Smooth muscle cell (in vitro differentiated cells): Measurements from ENCODE around the gene SLC15A4. TPM values are rescaled to one million over a fixed set of nuclear protein-coding genes. Genes with fewer than 3 reads are reported as not detected.
"Not testable (repeated sequence)": the region's sequence is repeated elsewhere in the genome, so short reads cannot be mapped to it uniquely, and the experiment has no call there.

Experiments
- DNase-seq: peaks from one replicate; lab custom pipeline; 2025; ENCODE audit not compliant: unreplicated experiment; lab: John Stamatoyannopoulos, UW
- H2AFZ ChIP-seq: fragments of 200-600 bp; sonication (generic); 2 replicates; pipeline ENCODE4 v1.6.0; 2016; ENCODE audit warnings: antibody characterized with exemption, low read depth, mild to moderate bottlenecking
- H3F3A ChIP-seq: fragments of 200-600 bp; sonication (generic); 2 replicates; pipeline ENCODE4 v1.6.0; 2017; ENCODE audit warnings: antibody characterized with exemption, low read depth
- H3K27ac ChIP-seq: fragments of 200-600 bp; sonication (generic); 2 replicates; pipeline ENCODE4 v1.5.1; 2016; ENCODE audit warnings: low read depth, mild to moderate bottlenecking
- H3K27me3 ChIP-seq: fragments of 200-600 bp; sonication (generic); 2 replicates; pipeline ENCODE4 v1.6.1; 2016; ENCODE audit warnings: low read depth, mild to moderate bottlenecking
- H3K36me3 ChIP-seq: fragments of 200-600 bp; sonication (generic); 2 replicates; pipeline ENCODE4 v1.5.1; 2016; ENCODE audit warnings: low read depth
- H3K4me1 ChIP-seq: fragments of 200-600 bp; sonication (generic); 2 replicates; pipeline ENCODE4 v1.5.1; 2016; ENCODE audit warnings: low read depth
- H3K4me2 ChIP-seq: fragments of 200-600 bp; sonication (generic); 2 replicates; pipeline ENCODE4 v1.6.0; 2016; ENCODE audit warnings: mild to moderate bottlenecking
- H3K4me3 ChIP-seq: fragments of 200-600 bp; sonication (generic); 2 replicates; pipeline ENCODE4 v1.5.1; 2016; ENCODE audit warnings: mild to moderate bottlenecking
- H3K79me2 ChIP-seq: fragments of 200-600 bp; sonication (generic); 2 replicates; pipeline ENCODE4 v1.6.0; 2016; ENCODE audit warnings: low read depth, mild to moderate bottlenecking
- H3K9ac ChIP-seq: fragments of 200-600 bp; sonication (generic); 2 replicates; pipeline ENCODE4 v1.6.0; 2016; ENCODE audit warnings: low read depth
- H3K9me3 ChIP-seq: fragments of 200-600 bp; sonication (generic); replicated peaks from 2 replicates; pipeline ENCODE4 v1.5.1; 2016; ENCODE audit warnings: low read depth
- H4K20me1 ChIP-seq: fragments of 200-600 bp; sonication (generic); 2 replicates; pipeline ENCODE4 v1.6.0; 2016; ENCODE audit warnings: low read depth
- WGBS: methylation state at CpG from one replicate; pipeline ENCODE4 v1.1.7; 2016; ENCODE audit warnings: low lambda C conversion rate; 5-methylcytosine and 5-hydroxymethylcytosine counted together
- polyA plus RNA-seq: library from polyadenylated mRNA; unstranded; fragments of >200 nt; fragmentation: Nextera tagmentation; extraction: Ambion mirVana; gene quantifications from 2 replicates; pipeline ENCODE4 v1.2.1, GENCODE V29; 2016
- total RNA-seq: library from RNA; depleted of rRNA; stranded (reverse); fragments of >200 nt; gene quantifications from 2 replicates; pipeline ENCODE4 v1.2.3, GENCODE V29; 2014
- TF ChIP-seq, protein P1 (sequence below): fragments of 200-600 bp; sonication (generic); IDR thresholded peaks from 2 replicates; pipeline ENCODE4 v1.5.1; 2017; ENCODE audit warnings: borderline replicate concordance, mild to moderate bottlenecking, antibody characterized with exemption; ENCODE audit not compliant: insufficient read depth, poor library complexity, severe bottlenecking

SLC15A4 gene
- total and polyA plus RNA-seq, 2 experiments from 2014 or later: 35.0 to 37.3 TPM

DNA sequence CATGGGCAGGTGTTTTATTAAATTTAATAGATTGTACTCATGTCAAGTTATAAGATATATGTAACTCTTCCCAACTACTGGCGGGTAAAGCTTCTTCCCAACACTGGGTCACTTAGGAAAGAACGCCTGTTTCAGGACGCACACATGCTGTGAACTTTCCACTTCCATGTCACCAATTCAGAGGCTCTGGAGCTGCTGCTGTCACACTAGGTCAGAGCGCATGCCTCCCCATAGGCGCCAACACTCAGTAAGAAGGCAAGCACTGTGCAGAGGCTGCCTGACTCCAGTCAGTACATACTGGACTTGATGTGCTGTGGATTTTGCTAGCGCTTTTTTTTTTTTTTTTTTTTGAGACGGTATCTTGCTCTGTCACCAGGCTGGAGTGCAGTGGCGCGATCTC lies 17.2 kb downstream of the SLC15A4 start:
- TF ChIP-seq, protein P1, sequence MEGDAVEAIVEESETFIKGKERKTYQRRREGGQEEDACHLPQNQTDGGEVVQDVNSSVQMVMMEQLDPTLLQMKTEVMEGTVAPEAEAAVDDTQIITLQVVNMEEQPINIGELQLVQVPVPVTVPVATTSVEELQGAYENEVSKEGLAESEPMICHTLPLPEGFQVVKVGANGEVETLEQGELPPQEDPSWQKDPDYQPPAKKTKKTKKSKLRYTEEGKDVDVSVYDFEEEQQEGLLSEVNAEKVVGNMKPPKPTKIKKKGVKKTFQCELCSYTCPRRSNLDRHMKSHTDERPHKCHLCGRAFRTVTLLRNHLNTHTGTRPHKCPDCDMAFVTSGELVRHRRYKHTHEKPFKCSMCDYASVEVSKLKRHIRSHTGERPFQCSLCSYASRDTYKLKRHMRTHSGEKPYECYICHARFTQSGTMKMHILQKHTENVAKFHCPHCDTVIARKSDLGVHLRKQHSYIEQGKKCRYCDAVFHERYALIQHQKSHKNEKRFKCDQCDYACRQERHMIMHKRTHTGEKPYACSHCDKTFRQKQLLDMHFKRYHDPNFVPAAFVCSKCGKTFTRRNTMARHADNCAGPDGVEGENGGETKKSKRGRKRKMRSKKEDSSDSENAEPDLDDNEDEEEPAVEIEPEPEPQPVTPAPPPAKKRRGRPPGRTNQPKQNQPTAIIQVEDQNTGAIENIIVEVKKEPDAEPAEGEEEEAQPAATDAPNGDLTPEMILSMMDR: no peak
- Histone ChIP-seq H3F3A (no peaks in the 10 kb centered on the region), H3K36me3 (peaks cover 20% of the 10 kb centered on the region), H3K27me3 (no peaks in the 10 kb centered on the region), H3K9ac (no peak overlapping the region), H3K4me3 (no peak overlapping the region), H4K20me1 (peaks cover 73% of the 10 kb centered on the region), H3K79me2 (peaks cover 31% of the 10 kb centered on the region), H3K4me1 (peaks cover 13% of the 10 kb centered on the region), H3K27ac (no peak overlapping the region), H3K9me3 (no peaks in the 10 kb centered on the region), H2AFZ (no peak overlapping the region), H3K4me2 (no peak overlapping the region)
- DNase-seq: no peak
- 100% methylated on average over 6 of the region's 9 CpGs for WGBS

DNA sequence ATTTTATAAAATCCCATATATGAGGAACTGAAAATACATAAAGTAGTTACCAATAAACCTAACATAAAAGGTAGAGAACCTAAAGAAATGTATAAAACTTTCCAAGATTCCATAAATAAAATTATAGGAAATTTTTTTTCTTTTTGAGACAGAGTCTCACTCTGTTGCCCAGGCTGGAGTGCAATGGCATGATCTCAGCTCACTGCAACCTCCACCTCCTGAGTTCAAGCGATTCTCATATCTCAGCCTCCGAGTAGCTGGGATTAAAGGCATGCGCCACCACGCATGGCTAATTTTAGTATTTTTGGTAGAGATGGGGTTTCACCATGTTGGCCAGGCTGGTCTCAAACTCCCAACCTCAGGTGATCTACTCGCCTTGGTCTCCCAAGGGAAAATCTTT lies 18.4 kb downstream of the SLC15A4 start:
- H3K27me3 ChIP-seq, H2AFZ ChIP-seq, H3K9ac ChIP-seq, DNase-seq, H3K4me1 ChIP-seq, H3K9me3 ChIP-seq, H3F3A ChIP-seq, H3K4me2 ChIP-seq, H3K4me3 ChIP-seq, H3K27ac ChIP-seq: not testable (repeated sequence)
- WGBS: 95% methylated on average over 5 of the region's 5 CpGs
- Histone ChIP-seq H3K79me2 (peaks cover 25% of the 10 kb centered on the region), H3K36me3 (peaks cover 27% of the 10 kb centered on the region), H4K20me1 (peaks cover 73% of the 10 kb centered on the region)

- no peak overlapping the region for H3K27ac ChIP-seq
- peaks cover 69% of the 10 kb centered on the region for H4K20me1 ChIP-seq
- H3K4me3 ChIP-seq: no peak overlapping the region
- H3K79me2 ChIP-seq: peaks cover 21% of the 10 kb centered on the region
- DNase-seq: no peak
- H3F3A ChIP-seq: no peaks in the 10 kb centered on the region
- H3K4me1 ChIP-seq: peaks cover 2% of the 10 kb centered on the region
- no peak overlapping the region for H3K4me2 ChIP-seq
- H3K36me3 ChIP-seq: peaks cover 29% of the 10 kb centered on the region
- 98% methylated on average over 8 of the region's 8 CpGs for WGBS
- H2AFZ ChIP-seq: no peak overlapping the region
- H3K9ac ChIP-seq: no peak overlapping the region
- TF ChIP-seq, protein P1: no peak
- no peaks in the 10 kb centered on the region for H3K9me3 ChIP-seq
- no peaks in the 10 kb centered on the region for H3K27me3 ChIP-seq
Observed at GRCh38 chr12:128804762-128805161, 19.0 kb downstream of the SLC15A4 start.

GRCh38 chr12:128803788-128804187 lies 20.0 kb downstream of the SLC15A4 start:
- H3K4me3 ChIP-seq: no peak overlapping the region
- 91% methylated on average over 9 of the region's 9 CpGs for WGBS
- peaks cover 2% of the 10 kb centered on the region for H3K4me1 ChIP-seq
- no peaks in the 10 kb centered on the region for H3K9me3 ChIP-seq
- no peak for DNase-seq
- TF ChIP-seq, protein P1: no peak
- no peaks in the 10 kb centered on the region for H3F3A ChIP-seq
- H4K20me1 ChIP-seq: peaks cover 59% of the 10 kb centered on the region
- H3K27me3 ChIP-seq: no peaks in the 10 kb centered on the region
- H3K9ac ChIP-seq: no peak overlapping the region
- H3K79me2 ChIP-seq: peaks cover 21% of the 10 kb centered on the region
- H3K27ac ChIP-seq: no peak overlapping the region
- H3K36me3 ChIP-seq: peaks cover 24% of the 10 kb centered on the region
- H3K4me2 ChIP-seq: no peak overlapping the region
- no peak overlapping the region for H2AFZ ChIP-seq
